ENCODE data around the gene HSD17B11.

- TF ChIP-seq, protein P1, sequence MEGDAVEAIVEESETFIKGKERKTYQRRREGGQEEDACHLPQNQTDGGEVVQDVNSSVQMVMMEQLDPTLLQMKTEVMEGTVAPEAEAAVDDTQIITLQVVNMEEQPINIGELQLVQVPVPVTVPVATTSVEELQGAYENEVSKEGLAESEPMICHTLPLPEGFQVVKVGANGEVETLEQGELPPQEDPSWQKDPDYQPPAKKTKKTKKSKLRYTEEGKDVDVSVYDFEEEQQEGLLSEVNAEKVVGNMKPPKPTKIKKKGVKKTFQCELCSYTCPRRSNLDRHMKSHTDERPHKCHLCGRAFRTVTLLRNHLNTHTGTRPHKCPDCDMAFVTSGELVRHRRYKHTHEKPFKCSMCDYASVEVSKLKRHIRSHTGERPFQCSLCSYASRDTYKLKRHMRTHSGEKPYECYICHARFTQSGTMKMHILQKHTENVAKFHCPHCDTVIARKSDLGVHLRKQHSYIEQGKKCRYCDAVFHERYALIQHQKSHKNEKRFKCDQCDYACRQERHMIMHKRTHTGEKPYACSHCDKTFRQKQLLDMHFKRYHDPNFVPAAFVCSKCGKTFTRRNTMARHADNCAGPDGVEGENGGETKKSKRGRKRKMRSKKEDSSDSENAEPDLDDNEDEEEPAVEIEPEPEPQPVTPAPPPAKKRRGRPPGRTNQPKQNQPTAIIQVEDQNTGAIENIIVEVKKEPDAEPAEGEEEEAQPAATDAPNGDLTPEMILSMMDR (conservative IDR thresholded peaks at IDR 0.05 in 1 of 2, IDR thresholded peaks at IDR 0.05 in 1 of 2; ENCODE audit: extremely low read depth in 1 of 2, insufficient read depth in 1 of 2, low read depth in 1 of 2, low read length in 2 of 2) = no peak
- no peak for TF ChIP-seq EZH2 (IDR thresholded peaks at IDR 0.05; ENCODE audit: borderline replicate concordance, low read length)
Measured at GRCh38 chr4:87391576-87392054, 627 bp upstream of the HSD17B11 start.
